Mesenchymal stem cell (in vitro differentiated cells and primary cell): ENCODE results near the gene MRPL20.

Experiments used
- DNase-seq: peaks from one replicate; pipeline ENCODE4 v3.0.0-alpha.2; 2013
- H2AFZ ChIP-seq: one replicate; pipeline ENCODE4 v1.6.1; 2013; ENCODE audit warnings: low read depth, mild to moderate bottlenecking, control low read depth, inconsistent platforms, low read length, moderate library complexity
- H2AK5ac ChIP-seq: 2 replicates; pipeline ENCODE4 v1.6.1; 2013; ENCODE audit warnings: low read length, moderate library complexity, mild to moderate bottlenecking, inconsistent platforms; ENCODE audit not compliant: severe bottlenecking
- H2BK120ac ChIP-seq: one replicate; pipeline ENCODE4 v1.6.1; 2013; ENCODE audit warnings: low read depth, mild to moderate bottlenecking, inconsistent platforms, low read length, moderate library complexity
- H2BK12ac ChIP-seq, 2 experiments: one replicate each; pipeline ENCODE4 v1.6.1; 2013; ENCODE audit warnings: inconsistent platforms in 2 of 2, low read length in 2 of 2, mild to moderate bottlenecking in 2 of 2, moderate library complexity in 2 of 2, control low read depth in 1 of 2
- H2BK15ac ChIP-seq: one replicate; pipeline ENCODE4 v1.6.1; 2013; ENCODE audit warnings: mild to moderate bottlenecking, low read depth, inconsistent platforms; ENCODE audit not compliant: poor library complexity, severe bottlenecking
- H2BK5ac ChIP-seq: 2 replicates; pipeline ENCODE4 v1.6.1; 2013; ENCODE audit warnings: low read depth, mild to moderate bottlenecking, low read length, control low read depth, inconsistent platforms; ENCODE audit not compliant: poor library complexity, severe bottlenecking
- H3K14ac ChIP-seq, 2 experiments: one replicate each; pipeline ENCODE4 v1.6.1; 2013; ENCODE audit warnings: inconsistent platforms in 2 of 2, low read length in 2 of 2, control low read depth in 1 of 2, mild to moderate bottlenecking in 1 of 2, moderate library complexity in 1 of 2
- H3K18ac ChIP-seq, 2 experiments: one replicate each; pipeline ENCODE4 v1.6.1; 2013; ENCODE audit warnings: inconsistent platforms in 2 of 2, low read length in 2 of 2, control low read depth in 1 of 2, low read depth in 1 of 2, mild to moderate bottlenecking in 1 of 2
- H3K23ac ChIP-seq, 2 experiments: one replicate each; pipeline ENCODE4 v1.6.1; 2013; ENCODE audit warnings: inconsistent platforms in 2 of 2, low read length in 2 of 2, mild to moderate bottlenecking in 2 of 2, moderate library complexity in 2 of 2, control low read depth in 1 of 2
- H3K27ac ChIP-seq: 2 replicates; pipeline ENCODE4 v1.5.1; 2013; ENCODE audit warnings: mild to moderate bottlenecking, moderate library complexity, low read length, control low read depth, inconsistent platforms; ENCODE audit not compliant: poor library complexity, severe bottlenecking
- H3K27me3 ChIP-seq, 2 experiments: 2 replicates each; pipeline versions ENCODE4 v1.6.1 to v1.7.0; 2013; ENCODE audit warnings: low read length in 2 of 2, mild to moderate bottlenecking in 2 of 2, moderate library complexity in 2 of 2, control low read depth in 1 of 2, inconsistent platforms in 1 of 2; ENCODE audit not compliant: control insufficient read depth in 1 of 2, insufficient read depth in 1 of 2
- H3K36me3 ChIP-seq, 2 experiments: 2 replicates each; pipeline versions ENCODE4 v1.6.1 to v1.7.0; 2013; ENCODE audit warnings: low read length in 2 of 2, control low read depth in 1 of 2, inconsistent platforms in 1 of 2, low read depth in 1 of 2, mild to moderate bottlenecking in 1 of 2; ENCODE audit not compliant: insufficient read depth in 2 of 2, control insufficient read depth in 1 of 2
- H3K4ac ChIP-seq, 2 experiments: one replicate each; pipeline ENCODE4 v1.6.1; 2013; ENCODE audit warnings: inconsistent platforms in 2 of 2, low read length in 2 of 2, mild to moderate bottlenecking in 2 of 2, moderate library complexity in 2 of 2, control low read depth in 1 of 2, low read depth in 1 of 2
- H3K4me1 ChIP-seq: 2 replicates; pipeline ENCODE4 v1.6.1; 2013; ENCODE audit warnings: low read depth, low read length, control low read depth; ENCODE audit not compliant: control insufficient read depth, insufficient read depth
- H3K4me2 ChIP-seq: 2 replicates; pipeline ENCODE4 v1.6.1; 2013; ENCODE audit warnings: low read length, mild to moderate bottlenecking, inconsistent platforms; ENCODE audit not compliant: poor library complexity, severe bottlenecking
- H3K4me3 ChIP-seq, 2 experiments: 2 replicates each; pipeline versions ENCODE4 v1.5.1 to v1.7.0; 2013; ENCODE audit warnings: low read length in 2 of 2, mild to moderate bottlenecking in 2 of 2, control low read depth in 1 of 2, low read depth in 1 of 2; ENCODE audit not compliant: insufficient read depth in 1 of 2
- H3K79me1 ChIP-seq: replicated peaks from 2 replicates; pipeline ENCODE4 v1.6.1; 2013; ENCODE audit warnings: mild to moderate bottlenecking, control low read depth, low read length, inconsistent platforms; ENCODE audit not compliant: poor library complexity, severe bottlenecking
- H3K9ac ChIP-seq: 2 replicates; pipeline ENCODE4 v1.7.0; 2013; ENCODE audit warnings: mild to moderate bottlenecking, low read length, moderate library complexity
- H3K9me3 ChIP-seq: 2 replicates; pipeline ENCODE4 v1.7.0; 2013; ENCODE audit warnings: mild to moderate bottlenecking, low read length; ENCODE audit not compliant: control insufficient read depth
- H4K8ac ChIP-seq: one replicate; pipeline ENCODE4 v1.6.1; 2013; ENCODE audit warnings: inconsistent platforms, mild to moderate bottlenecking, low read length, moderate library complexity
- H4K91ac ChIP-seq: one replicate; pipeline ENCODE4 v1.6.1; 2013; ENCODE audit warnings: mild to moderate bottlenecking, low read length, inconsistent platforms
- WGBS: methylation state at CpG from one replicate; pipeline ENCODE4 v1.1.7; 2013; ENCODE audit warnings: mixed read lengths; 5-methylcytosine and 5-hydroxymethylcytosine counted together

MRPL20 gene

DNA sequence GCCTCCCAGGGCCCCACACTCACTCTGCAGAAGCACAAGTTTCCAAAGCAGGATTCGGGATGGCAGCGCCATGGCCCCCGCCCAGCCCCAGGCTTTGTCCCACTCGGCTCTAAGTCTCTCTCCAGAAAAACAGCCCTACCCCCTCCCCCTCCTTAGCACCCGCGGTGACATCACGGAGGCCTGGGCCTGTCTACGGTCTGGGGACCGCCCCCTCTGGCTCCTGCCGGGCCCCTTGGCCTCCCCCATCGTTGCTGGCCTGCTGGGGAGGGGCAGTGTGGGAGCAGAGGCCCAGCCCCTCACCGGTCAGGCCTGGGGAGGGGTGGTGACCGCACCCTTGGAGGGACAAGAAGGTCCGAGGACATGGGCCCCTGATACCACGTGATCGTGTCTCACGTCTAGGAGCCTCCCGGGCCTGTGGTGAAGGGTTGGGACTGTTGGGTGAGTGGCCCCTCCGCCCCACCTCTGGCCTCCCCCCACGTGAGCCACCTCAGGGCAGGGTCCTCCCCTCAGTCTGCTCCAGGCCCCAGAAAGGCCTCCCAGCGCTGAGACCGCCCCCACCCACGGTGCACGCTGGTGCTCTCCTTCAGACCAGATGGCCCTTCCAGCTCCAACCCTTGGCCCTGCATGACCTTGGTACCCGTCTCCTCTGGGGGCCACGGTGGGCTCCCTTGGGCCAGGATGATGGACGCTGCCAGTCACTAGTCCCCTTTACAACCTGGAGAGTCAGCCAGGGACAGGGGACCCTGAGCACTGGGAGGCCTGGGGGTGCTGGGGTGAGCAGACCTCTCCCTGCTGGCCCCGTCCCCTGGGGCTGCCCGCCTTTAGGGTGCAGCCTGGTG, 48.4 kb downstream of the MRPL20 start, which contains the start of gene MXRA8:
MXRA8 (minus strand) TSS at position 123 of the 839 bp plus-strand sequence; CDS start at position 72, 51 bp downstream.
- Histone ChIP-seq H2BK15ac (peak within 1 kb of the TSS; percentile 100), H3K27me3 (no peaks in the 10 kb centered on the region), H3K36me3 (peaks cover 11 to 24% of the 10 kb centered on the region in 2 experiments), H3K4ac (peak within 1 kb of the TSS; percentile 93 to 100), H4K8ac (peak within 1 kb of the TSS; percentile 99), H3K27ac (peak within 1 kb of the TSS; percentile 98), H3K79me1 (peaks cover 2% of the 10 kb centered on the region), H2BK120ac (peak within 1 kb of the TSS; percentile 100), H2BK12ac (peak within 1 kb of the TSS; percentile 92 to 100), H3K4me3 (peak within 1 kb of the TSS; percentile 64 to 93), H3K23ac (peak within 1 kb of the TSS in 1 of 2 experiments; percentile 60), H3K4me2 (peak within 1 kb of the TSS; percentile 72), H3K9ac (peak within 1 kb of the TSS; percentile 97), H2AFZ (no peak within 1 kb of the TSS), H2BK5ac (peak within 1 kb of the TSS; percentile 92), H2AK5ac (peak within 1 kb of the TSS; percentile 98), H3K18ac (peak within 1 kb of the TSS; percentile 99), H3K4me1 (peaks cover 69% of the 10 kb centered on the region), H3K9me3 (no peaks in the 10 kb centered on the region), H3K14ac (peak within 1 kb of the TSS; percentile 80 to 82), H4K91ac (peak within 1 kb of the TSS; percentile 100)
- 31% methylated on average over 25 of the region's 29 CpGs for WGBS
- DNase-seq, result peak; percentile 89

- Histone ChIP-seq H3K18ac (peak overlapping the region; percentile 95 to 99), H3K27ac (peak overlapping the region; percentile 98), H4K91ac (peak overlapping the region; percentile 87), H2AK5ac (peak overlapping the region; percentile 98), H3K4me1 (peaks cover 76% of the 10 kb centered on the region), H2BK12ac (peak overlapping the region; percentile 27 to 67), H3K4me3 (peak overlapping the region; percentile 64 to 93), H3K36me3 (peaks cover 18 to 31% of the 10 kb centered on the region in 2 experiments), H2BK120ac (peak overlapping the region; percentile 100), H3K23ac (peak overlapping the region in 1 of 2 experiments; percentile 60), H3K9me3 (no peaks in the 10 kb centered on the region), H2BK5ac (peak overlapping the region; percentile 92), H3K4me2 (peak overlapping the region; percentile 72), H2BK15ac (peak overlapping the region; percentile 93), H3K27me3 (no peaks in the 10 kb centered on the region), H3K14ac (peak overlapping the region; percentile 73 to 80), H3K9ac (peak overlapping the region; percentile 97), H3K4ac (peak overlapping the region; percentile 7 to 92), H3K79me1 (peaks cover 3% of the 10 kb centered on the region), H4K8ac (peak overlapping the region; percentile 94), H2AFZ (no peak overlapping the region)
- DNase-seq, result peak; percentile 67
- WGBS, result 37% methylated on average over 17 of the region's 18 CpGs
Observed at GRCh38 chr1:1357871-1358432, 49.1 kb downstream of the MRPL20 start.

GRCh38 chr1:1356796-1357401, 50.2 kb downstream of the MRPL20 start:
- Histone ChIP-seq H2BK120ac (no peak overlapping the region), H3K14ac (no peak overlapping the region), H4K91ac (peak overlapping the region; percentile 45), H3K4me2 (peak overlapping the region; percentile 72), H3K4me3 (peak overlapping the region; percentile 64 to 93), H3K4me1 (peaks cover 82% of the 10 kb centered on the region), H3K4ac (peak overlapping the region in 1 of 2 experiments; percentile 70), H2AK5ac (peak overlapping the region; percentile 30), H4K8ac (no peak overlapping the region), H2BK12ac (peak overlapping the region in 1 of 2 experiments; percentile 72), H2BK5ac (no peak overlapping the region), H3K18ac (peak overlapping the region in 1 of 2 experiments; percentile 61), H3K27ac (peak overlapping the region; percentile 98), H3K36me3 (peaks cover 29 to 41% of the 10 kb centered on the region in 2 experiments), H3K9me3 (no peaks in the 10 kb centered on the region), H3K27me3 (no peaks in the 10 kb centered on the region), H3K9ac (peak overlapping the region; percentile 97), H3K79me1 (peaks cover 3% of the 10 kb centered on the region), H3K23ac (peak overlapping the region in 1 of 2 experiments; percentile 50), H2AFZ (no peak overlapping the region), H2BK15ac (no peak overlapping the region)
- DNase-seq, result peak; percentile 35
- 80% methylated on average over 26 of the region's 26 CpGs for WGBS
